Glomerular visceral epithelial cell (primary cell): ENCODE measurements around the gene FHIT.

Experiments used
- DNase-seq: peaks from one replicate; pipeline ENCODE4 v3.0.0-alpha.2; 2016; ENCODE audit errors: extremely low spot score

The FHIT gene

DNA sequence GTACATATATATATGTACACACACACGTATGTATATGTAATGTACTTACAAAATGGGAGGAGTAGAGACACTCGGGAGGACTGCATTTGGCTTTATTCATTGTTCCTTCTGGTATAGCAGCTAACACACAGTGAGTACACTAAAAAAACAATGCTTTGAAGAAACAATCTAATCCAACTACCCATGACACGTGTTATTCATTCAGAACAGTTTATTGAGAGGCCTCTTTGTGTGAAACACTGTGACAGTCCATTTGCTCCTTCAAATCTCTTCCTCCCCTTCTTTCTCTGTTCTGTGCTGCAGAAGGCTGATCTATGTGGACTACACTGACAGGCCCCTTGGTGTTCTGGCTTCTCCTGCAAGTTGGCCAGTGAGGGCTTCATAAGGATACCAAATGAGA is 1125.6 kb downstream of the FHIT start:
- no peak for DNase-seq

DNA sequence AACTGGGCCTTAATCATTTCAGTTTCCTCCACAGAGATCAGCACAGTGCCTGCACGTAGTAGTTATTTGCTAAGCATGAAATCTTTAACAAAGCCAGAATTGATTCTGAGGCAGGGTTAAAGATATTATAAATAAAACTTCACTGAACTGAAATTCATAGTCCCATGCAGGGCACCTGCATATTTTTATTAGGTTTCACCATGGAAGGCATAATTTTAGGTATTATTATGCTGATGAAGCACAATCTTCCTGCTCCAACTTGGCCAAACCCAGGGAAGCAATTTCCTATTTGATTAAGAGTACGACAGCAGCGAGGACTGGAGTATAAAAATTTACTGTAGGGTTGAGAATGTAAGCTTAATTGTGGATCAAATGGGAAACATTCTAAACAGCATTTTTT is 1131.0 kb downstream of the FHIT start:
- DNase-seq: no peak

DNA sequence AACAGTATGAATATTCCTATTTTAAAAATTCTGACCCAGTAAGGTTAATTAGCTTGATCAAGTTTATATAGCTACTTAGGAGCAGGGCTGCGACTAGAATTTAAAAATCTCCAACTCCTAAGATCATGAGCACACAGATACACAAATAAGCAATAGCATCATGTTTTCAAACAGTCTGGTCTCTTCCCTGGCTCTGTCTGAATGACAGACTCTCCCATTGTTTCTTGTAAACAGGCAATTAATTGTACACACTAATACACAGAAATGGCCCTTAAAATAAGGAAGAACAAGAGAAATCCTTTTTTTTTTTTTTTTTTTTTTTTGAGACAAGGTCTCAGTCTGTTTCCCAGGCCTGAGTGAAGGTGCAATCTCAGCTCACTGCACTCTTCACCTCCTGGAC is 1137.1 kb downstream of the FHIT start:
- no peak for DNase-seq

DNA sequence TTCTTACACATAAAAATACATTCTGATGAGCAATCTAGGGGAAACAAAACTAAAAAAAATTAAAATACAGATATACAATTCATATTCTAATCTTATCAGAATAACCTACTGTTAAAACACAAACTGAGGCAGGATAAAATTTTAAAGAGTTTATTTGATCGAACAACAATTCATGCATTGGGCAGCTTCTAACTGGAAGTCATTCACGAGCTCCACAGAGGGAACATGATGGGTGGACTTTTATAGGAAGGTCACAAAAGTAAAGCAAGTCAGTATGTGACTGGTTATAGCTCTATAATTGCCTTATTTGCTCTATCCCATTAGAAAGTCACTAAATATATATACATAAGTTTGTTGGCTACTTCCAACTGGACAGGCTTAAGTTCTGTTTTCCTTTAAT is 1144.0 kb downstream of the FHIT start:
- DNase-seq: no peak

DNA sequence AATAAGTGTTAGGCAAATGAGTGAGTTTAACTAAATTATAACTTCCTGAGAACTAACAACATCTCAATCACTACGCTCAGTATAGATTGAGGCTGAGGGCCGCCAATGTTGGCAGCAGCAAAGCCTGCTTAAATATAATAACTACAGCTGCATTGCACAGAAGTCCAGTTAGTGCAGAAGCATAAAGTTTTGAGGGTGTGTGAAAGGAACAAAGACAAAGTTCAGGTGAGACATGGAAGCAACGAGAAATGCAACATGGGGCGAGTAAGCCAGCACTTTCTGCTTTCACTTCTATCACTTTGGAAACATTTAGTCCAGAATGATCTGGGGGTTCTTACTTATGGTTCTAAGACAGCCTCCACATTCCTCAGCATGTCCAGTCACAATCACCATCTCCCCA is 1149.1 kb downstream of the FHIT start:
- DNase-seq: no peak

DNA sequence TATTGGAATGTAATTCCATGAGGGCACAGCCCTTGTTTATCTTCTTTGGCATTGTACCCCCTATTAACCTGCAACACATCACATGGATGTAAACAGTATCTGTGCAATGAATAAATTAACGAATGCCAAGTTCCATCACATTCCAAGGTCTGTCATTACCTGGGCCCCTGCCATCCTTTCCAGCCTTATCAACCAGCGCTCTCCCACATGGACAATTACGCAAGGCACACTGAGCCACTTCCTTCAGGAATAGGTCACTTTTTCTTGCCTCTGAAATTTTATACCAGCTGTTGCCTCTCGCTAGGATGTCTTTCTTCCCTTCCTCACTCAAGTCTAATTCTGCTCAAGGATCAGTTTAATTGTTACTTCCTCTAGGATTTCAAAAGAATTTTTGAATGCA is 1149.6 kb downstream of the FHIT start:
- no peak for DNase-seq

DNA sequence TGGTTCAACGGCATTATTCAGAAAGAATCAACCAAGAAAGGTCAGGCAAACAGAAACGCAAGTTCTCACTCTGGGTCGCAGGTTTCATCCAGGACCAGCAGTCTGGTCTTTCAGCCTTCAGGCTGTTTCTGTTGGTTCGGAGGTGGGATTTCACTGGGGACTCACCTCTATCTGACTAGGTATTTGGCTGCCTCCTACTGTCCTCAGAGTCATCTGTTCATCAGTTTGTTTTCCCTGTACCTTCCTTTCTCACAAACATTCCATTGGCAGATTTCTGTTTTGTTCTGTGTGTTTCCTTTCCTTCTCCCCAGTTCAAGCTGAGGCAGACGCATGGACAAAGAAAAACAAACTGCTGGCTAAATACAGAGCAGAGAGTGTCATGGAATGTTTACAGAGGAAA is 1154.8 kb downstream of the FHIT start:
- DNase-seq: no peak

DNA sequence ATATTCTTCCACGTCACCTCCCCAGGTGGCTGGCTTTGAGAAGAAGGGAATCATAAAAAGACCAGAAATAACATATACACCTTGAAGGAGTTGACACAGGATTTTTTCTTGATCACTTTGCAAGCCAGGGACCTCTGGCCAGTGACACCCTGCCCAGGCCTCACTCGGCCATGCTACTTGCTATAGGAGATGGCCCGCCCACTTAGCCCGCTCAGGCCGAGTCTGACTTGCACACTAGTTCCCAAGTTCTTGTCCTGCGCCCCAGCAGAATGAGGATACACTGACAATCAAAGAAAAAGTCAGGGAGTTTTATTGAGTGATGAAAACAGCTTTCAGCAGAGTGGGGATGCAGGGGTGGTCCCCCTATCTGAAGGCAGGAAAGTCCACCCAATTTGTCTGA is 1155.3 kb downstream of the FHIT start:
- no peak for DNase-seq

DNA sequence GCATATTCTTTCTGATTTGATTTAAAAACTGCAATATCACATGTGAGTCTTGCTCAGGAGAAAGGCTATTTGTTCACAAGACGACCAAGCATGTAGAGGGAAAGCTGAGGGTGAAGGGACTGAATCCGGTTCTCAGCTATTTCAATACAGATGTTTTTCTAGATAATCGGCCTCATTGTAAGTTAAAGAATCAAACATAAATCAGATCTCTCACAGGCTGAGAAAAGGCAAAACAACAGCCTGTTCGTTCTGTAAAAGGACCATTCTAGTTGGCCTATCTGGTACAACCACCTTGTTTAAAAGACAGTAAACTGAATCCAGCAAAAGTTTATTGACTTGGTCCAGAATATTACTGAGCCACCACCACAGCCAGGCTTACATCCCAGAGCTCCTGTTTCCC is 1155.7 kb downstream of the FHIT start:
- DNase-seq: no peak

DNA sequence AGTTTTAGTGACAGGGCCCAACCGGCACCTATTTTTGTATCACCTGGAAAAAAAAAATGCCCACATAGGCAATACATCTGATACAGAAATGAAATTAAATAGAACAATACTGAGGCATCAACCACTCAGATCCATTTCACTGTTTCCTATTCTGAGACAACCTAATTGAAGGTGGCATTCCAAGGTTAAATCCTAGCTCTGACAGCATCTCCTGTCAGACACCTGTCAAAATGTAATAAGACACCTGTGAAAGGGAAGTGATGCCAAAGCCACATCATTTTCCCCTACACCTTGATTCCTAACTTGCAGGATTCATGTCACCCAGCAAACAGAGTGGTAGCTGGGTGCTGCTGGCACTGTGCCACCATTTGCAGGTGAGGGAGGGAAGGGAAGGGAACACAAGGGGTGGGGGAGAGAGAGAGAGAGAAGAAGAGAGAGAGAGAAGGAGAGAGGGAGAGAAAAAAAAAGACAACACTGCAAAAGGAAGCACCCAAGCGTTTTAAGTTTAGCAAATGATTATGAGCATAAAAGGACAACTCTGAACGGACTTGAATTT is 1156.8 kb downstream of the FHIT start:
- no peak for DNase-seq

DNA sequence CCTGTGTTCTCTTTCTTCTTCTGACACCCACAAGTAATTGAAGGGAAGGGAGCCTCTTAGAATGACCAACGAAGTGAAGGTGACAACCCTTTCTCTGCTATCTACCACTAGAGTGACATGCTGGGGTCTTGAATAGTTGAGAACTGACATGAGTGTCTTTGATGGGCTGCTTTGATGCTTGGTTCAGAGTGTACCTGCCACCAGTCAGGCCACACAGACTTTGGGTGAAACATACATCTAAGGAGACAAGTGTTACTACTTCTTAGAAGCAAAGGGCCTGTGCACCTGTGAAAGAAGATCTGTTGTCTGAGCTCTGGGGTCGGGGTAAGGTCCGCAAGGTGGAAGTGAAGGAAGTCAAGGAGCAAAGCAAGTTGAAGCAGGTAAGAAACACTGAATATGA is 1160.7 kb downstream of the FHIT start:
- no peak for DNase-seq

DNA sequence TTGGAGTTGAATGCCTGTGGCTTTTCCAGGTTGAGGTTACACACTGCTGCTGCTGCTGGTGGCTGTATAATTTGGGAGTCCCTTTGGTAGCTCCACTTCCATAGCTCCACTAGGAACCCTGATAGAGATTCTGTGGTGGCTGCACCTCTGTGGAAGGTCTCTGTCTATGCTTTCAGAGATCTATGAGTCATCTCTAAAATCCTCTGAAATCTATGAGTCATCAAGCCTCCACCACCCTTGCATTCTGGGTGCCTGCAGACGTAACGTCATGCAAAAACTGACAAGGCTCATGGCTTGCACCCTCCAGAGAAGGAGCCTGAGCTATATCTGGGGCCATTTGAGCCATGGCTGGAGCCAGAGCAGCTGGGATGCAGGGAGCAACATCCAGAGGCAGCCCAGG is 1164.4 kb downstream of the FHIT start:
- no peak for DNase-seq

DNA sequence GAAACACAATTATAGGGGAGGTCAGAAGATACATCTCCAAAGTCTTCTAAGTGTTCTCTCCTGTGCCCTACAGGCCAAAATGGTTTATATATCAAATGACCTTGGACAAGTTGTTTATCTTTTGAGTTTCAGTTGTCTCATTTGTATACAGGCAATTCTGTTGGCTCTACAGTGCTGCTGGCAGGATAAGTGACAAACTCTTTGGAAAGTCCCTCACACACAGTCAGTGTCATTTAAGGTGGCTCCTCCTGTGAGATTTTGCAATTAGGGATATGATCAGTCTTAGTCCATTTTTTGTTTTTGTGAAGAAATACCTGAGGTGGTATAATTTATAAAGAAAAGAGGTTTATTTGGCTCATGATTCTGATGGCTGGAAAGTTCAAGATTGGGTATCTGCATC is 1165.6 kb downstream of the FHIT start:
- DNase-seq: no peak

DNA sequence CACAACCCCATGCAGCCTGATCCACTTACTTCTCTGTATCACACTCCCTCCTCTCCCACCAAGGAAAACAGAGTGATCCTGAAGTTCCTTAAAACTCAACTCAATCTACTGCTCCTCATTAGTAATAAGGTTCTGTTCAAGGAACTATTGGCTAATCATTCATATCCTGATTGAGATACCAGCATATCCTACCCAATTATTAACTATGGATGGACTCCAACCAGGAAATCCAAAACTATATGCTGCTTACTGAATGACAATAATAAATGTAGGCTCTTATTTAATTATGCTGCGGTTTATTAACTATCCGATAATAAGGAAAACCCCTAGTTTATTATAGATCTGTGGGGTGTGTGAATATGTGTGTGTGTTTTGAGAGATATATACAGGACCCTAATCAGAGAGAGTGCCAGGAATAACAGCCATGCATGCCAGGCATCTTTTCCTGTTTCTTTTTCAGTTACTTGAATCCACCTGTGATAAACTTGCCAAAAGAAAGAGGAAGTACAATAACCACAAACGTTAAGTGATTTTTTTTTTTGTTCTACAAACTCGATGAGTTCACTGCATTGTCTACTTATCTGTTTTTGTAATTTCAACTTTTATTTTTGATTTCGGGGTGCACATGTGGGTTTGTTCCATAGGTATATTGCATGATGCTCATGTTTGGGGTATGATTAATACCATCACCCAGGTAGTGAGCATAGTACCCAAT is 1169.7 kb downstream of the FHIT start:
- DNase-seq: no peak

DNA sequence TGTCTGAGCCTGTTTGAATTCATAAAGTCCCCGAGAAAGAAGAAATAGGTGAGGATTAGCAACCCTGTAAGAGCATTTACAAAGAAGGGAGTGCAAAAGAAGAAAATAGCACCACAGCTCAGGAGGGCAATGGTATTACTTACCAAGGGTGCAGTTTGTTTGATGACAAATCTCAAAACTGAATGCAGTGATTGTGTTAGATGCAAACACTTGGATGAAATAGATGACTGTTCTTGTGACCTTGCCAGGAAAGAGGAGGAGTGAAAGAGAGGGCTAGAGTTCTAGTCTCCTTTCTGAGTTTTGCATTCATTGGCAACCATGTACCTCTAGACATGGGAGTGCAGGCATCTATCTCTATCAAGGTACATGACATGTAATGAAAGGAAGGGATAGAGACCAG is 1170.6 kb downstream of the FHIT start:
- DNase-seq: no peak

DNA sequence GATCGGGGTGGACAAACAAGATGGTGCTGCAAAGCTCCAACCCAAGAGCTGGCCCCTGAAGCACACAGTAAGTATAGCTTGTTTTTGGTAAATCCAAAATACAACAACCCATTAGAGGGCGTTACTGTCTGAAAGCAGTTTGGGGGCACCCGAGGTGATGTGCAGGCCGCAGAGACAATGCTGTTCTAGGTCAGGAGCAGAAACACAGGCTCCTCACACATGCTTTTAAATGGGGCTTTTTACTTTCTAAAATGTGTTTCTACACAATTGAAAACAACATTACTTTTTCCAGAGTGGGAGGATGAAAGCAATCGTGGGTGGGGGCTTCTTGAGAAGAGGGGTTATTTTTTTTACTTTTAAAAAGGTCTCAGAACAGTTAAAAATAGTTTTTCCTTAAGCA is 1172.2 kb downstream of the FHIT start:
- no peak for DNase-seq

DNA sequence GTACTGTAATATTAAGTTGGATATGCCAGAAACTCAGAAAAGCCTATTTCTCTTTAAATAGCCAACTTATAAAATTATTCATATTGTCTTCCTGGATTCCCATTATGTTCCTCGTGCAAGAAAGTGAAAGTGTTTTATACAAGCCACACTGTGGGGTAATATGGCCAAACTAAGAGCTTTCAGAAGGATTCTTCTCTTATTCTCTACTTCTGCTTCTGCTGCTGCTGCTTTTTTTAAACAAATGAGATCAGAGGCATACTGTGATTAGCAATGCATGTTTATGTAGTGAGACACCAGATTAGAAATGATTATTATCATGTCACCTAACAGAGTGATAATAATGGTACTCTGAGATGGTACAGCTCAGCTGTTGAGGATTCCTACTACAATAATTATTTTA is 1174.9 kb downstream of the FHIT start:
- no peak for DNase-seq

DNA sequence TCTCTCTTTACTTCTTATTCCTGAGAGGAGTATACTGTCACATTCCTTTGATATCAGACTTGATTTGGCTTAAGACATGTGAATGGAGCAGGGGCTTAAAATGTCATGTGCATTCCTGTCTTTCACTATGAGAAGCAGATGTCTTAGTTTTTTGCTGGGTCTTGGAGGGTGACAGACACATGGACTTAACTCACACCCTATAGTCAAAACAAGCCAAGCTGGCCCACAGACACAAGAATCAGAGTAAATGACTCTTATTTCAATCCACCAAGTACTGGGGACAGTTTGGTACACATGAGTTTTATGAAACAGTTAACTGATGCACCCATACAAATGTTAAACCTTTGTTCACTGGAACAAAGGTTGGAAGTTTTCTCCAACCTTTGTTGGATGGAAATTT is 1177.3 kb downstream of the FHIT start:
- no peak for DNase-seq

DNA sequence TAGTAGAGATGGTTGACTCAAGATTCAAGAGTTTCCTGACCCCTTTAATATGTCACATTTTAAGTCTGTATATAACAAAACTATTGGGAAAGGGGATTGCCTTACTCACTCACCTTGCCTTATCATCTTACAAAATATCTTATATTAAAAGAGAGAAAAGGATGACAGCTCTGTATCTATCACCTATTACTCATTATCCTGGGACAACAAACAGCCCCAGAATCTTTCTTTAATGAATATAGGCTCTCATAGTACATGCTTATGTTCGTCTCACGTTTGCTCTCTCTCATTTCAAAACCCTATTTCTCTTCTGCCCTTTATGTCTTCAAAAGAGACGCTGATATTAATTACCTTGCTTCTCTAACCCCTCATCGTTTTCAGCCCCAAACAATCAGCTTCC is 1178.0 kb downstream of the FHIT start:
- no peak for DNase-seq

DNA sequence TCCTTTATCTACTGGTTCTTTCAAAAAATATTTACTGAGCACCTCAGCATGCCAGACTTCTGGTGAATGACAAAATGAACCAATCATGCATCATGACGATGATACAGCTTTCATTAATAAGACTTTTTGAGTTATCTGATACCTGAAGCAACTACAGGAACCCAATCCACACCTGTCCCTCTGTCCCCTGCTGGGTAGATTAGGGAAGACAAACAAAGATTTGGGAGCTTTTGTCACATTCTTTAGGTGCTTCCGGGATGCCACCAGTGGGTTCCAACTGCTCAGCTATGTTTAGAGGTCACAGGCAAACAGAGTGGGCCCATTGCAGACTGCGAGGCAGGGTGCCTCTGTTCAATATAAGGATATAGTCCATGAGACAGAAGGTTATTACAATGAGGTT is 1180.9 kb downstream of the FHIT start:
- no peak for DNase-seq

DNA sequence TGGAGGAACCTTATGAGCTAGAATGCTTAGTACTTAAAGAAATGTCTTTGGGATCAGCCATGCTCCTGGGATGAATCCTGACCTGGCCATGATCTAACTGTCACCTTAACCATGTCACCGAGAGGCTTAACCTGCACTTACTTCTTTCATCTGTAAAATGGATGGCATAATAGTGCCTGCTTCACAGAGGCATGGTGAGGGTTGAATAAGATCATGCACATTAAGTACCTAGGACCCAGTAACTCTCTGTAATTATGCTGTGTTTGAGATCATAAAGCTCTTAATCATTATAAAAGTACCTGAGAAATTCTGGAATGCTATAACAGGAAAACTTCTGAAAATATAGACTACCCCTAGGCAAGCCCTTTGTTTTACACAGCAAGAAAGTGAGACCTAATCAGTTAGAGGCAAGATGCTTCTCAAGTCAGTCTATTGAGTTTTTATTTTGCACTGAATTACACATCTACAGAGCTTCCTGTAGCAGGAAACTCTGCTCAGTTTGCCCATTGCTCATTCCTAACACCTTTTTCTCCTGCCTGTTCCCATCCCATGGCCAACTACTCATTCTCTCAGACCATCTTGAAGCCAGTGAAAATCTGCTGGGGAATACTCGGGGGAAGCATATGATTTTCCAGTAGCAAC is 1185.9 kb downstream of the FHIT start:
- no peak for DNase-seq

DNA sequence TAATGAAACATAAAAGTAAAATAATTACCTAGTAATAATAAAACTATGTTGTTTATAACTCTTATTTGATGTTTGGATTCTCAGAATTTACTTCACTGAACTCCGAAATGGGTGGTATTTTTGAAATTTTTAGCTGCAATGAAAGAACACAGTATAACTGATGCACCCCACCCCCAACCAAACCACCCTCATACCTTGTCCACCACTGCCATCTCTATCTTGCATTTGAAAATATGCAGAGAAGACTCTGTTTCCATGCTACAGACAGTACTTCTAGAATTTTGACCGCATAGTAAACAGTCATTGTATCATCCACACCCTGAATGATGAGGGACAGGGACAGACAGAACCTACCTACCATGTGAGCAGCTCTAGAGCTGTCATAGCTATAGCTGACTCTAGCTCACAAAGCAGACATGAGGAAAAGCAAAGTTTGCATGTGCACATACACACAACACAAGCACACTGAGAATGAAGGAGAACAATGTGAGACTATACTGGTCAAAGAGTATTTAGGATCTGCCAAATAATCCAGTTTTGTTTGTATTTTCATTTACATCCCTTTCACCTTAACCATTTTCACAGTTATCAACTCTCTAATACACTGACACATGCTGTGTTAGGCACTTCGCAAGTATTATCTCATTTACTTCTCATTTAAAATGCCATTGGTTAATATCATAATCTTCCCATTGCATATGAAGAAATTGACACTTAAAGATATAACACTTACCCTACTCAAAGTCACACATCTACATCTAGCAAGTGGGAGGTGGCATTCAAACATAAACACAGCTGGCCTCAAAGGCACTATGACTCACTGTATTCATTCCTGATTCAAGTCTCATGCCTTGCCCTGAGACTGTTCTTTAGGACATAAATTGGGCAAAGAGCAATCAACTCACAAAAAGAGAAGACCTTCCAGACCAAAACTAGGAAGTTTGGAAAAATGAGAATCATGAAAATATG is 1186.8 kb downstream of the FHIT start:
- DNase-seq: no peak

DNA sequence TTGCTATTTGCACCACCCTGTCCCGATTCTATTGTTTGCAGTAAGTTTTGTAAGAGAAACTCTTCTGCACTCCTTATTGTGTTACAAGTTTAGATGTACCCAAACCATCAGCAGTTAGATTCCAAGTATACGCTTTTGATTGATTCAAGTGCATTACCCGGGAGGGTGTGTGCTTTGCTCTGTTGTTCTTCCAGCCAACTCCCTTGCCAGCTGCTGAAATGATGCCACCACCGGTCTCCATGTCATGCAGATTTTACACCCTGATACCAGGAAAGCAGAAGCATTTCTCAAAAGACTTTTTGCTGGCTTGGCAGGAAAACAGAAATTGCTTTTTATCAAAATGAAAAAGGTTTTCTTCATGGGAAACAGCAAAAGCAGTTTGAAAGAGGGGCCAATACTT is 1194.8 kb downstream of the FHIT start:
- DNase-seq: no peak
